ENCODE data around the gene MYCBPAP.

Gene MYCBPAP

GRCh38 chr17:50558581-50558940 lies 50.3 kb downstream of the MYCBPAP start:
- no peak for DNase-seq

DNA sequence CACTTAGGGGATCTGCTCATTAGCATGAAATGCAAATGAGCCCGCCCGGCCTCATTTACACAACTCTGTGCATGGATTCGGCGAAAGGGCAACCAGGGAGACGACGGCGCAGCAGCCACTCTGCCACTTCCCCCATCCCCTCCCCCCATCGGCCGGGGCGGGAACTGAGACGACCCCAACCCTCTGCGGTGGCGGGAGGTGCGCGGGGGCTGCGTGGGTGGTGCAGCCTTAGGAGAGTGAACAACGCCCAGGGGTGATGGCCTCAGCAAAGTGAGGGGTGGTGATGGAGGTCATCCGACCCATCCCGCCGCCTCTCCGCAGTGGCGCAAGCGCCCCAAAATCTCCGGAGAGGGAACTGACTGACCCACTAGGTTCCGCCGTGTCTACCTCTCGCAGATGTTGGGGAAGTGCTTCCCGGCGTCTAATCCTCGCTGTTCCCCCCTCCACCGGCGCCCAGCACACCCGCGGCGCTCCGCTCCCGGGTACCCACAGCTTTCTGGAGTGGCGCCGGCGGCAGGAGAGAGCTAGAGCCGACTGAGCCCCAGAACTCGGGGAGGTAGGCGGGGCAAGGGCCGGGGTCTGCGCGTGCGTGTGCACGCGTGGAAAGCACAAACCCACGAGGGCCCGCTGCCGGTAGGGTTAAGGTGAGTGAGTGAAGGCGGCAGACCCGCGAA lies 50.8 kb downstream of the MYCBPAP start:
- no peak for DNase-seq

GRCh38 chr17:50559674-50560184 lies 51.5 kb downstream of the MYCBPAP start:
- peak; percentile 93 for DNase-seq

GRCh38 chr17:50560185-50560824 lies 52.1 kb downstream of the MYCBPAP start, which contains the start of gene CACNA1G:
Gene CACNA1G, plus strand, starts transcription at chr17:50560715. Its CDS starts 745 bp downstream, at chr17:50561460.
- DNase-seq, result peak; percentile 98

- no peak for DNase-seq
Observed at GRCh38 chr17:50560931-50561745, 52.9 kb downstream of the MYCBPAP start.

DNA sequence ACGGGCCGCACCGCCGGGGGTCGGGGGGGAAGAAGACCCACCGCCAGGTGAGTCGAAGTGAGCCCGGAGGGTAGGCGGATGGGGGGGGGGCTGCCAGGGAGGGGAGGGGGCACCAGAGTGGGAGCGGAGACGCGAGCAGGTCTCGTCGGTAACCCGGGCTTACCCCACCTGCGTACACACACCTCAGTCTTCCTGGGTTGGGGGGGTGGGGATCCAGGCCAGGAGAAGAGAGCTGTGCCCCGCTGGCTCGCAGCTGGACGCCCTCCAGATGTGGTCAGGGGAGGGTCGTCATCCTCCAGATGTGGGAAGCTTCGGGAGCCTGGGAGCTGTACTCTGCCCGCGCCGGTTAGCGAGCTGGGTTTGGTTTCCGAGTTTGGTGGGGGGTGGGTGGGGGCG lies 53.5 kb downstream of the MYCBPAP start:
- DNase-seq, result no peak

DNA sequence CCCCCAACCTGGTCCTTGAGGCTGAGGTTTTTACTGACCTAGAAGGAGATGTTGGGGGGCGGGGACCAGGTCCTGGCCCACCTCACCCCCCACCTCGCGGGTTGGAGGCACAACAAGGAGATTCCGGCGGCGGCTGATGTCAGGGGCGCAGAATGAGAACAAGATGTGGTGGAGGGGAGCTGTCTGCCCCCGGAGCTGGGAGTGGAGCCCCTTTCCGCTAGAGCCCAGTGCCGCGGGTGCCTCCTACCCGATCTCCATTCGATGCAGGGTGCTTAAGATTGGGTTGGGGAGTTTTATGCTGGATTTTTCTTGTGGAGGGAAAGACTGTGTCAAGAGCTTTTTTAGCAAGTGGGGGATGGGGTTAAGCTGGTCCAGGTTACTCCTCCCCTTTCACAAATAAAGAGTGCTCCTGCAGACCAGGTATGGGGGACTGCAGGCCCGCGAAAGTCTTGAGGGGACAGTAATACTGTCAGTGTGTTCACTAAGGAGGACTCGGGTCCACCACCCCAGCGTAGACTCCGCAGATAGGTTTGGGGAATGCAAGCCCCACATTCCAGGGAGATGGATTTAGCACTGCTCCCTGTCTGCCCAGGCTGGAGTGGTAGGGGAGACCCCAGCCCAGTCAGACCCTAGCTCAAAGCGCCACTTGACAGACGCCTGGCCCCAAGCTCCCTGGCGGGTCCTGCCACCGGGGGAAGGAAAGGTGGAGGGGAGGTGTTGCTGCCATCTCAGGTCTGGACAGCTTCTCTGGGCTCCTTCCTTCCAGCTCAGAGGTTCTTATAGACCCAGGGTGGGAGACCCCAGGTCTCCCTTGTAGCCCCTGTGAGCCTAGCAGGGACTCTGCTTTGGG lies 54.2 kb downstream of the MYCBPAP start:
- no peak for DNase-seq

DNA sequence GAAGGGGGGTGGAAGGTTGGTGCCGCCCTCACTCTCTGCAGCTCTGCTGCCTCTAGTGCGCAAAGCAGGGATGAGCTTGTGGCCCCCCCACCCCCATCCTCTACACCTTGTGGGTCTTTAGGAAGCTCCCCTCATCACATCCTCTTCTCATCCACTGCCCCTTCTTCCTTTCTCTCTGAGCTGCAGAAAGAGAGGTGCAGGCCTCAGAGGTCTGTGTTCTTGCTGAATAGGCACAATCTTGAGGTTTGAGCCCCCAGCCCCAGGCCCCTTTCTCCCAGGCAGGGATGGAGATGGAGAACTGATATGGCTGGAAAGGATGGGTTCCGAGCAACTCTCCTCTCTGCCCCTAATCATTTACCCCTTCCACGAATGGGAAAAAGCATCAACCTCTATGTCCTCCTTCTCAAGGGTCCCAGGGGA lies 54.9 kb downstream of the MYCBPAP start:
- no peak for DNase-seq

DNA sequence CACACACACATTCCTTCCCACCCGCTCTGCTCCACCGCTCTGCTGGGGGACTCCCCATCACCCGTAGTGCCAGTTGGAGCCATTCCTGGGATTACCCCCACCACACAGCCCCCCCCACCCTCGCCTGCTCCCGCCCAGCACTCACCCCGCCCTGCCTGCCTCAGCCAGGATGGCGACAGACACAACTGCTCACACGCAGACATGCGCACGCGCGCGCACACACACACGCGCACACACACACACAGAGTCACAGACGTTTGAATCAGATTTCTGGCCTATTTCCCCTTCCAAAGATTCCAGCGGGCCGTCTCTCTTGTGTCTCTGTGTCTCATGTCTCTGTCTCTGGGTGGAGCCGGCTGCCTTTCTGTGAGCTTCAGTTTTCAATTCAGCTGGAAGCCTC lies 56.7 kb downstream of the MYCBPAP start:
- no peak for DNase-seq

- no peak for DNase-seq
Observed at GRCh38 chr17:50565402-50566350, 57.4 kb downstream of the MYCBPAP start.

DNA sequence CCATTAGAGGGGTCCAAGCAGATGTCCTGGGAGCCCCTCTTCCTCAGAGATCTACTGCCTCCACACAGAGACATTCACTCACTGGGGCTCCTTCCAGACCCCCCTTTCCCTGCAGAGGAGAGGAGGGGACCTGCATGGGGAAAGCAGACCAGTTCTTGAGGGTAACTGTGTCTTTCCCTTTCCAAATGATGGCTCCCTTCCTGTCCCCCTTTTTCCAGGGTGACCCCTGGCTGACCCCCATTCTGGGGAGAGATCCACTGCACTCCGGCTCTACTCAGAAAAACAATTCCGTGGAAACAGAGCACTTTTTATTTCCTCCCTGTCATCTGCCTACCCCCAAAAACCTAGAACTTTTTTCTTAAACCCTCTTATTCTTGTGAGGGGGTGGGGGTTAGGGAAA lies 58.6 kb downstream of the MYCBPAP start:
- DNase-seq, result no peak

- no peak for DNase-seq
Observed at GRCh38 chr17:50568659-50569058, 60.4 kb downstream of the MYCBPAP start.

DNA sequence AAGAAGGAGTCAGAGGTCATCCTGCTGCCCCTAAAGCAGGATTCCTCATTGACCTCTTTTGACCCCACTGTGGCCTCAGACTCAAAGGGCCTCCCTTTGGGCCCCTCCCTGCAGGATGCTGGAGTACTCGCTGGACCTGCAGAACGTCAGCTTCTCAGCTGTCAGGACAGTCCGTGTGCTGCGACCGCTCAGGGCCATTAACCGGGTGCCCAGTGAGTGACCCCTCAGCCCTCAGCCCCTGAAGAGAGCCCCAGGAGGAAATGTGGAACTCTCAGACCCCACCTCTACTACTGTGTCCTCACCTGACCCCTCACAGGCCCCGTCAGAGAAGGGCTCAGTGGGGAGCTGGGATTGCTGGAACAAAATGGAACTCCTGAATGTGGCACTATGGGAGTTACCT lies 61.4 kb downstream of the MYCBPAP start:
- no peak for DNase-seq

- no peak for DNase-seq
Observed at GRCh38 chr17:50570032-50570431, 61.8 kb downstream of the MYCBPAP start.

- no peak for DNase-seq
Observed at GRCh38 chr17:50570528-50570927, 62.3 kb downstream of the MYCBPAP start.

GRCh38 chr17:50571681-50572080 lies 63.4 kb downstream of the MYCBPAP start:
- no peak for DNase-seq

- DNase-seq, result no peak
Observed at GRCh38 chr17:50572541-50572940, 64.3 kb downstream of the MYCBPAP start.

GRCh38 chr17:50573866-50574611 lies 65.8 kb downstream of the MYCBPAP start:
- no peak for DNase-seq

GRCh38 chr17:50575581-50576210 lies 67.5 kb downstream of the MYCBPAP start:
- no peak for DNase-seq

- no peak for DNase-seq
Observed at GRCh38 chr17:50576864-50577263, 68.6 kb downstream of the MYCBPAP start.

All from islet precursor cell (in vitro differentiated cells).